Rectal smooth muscle tissue (tissue), 1 donor: Measurements from ENCODE around the gene SUMF1.

Experiments used
- H3K27ac ChIP-seq: one replicate; pipeline ENCODE4 v1.7.0; 2013; ENCODE audit warnings: low read depth, low read length, inconsistent platforms
- H3K27me3 ChIP-seq: one replicate; pipeline ENCODE4 v1.7.0; 2013; ENCODE audit warnings: low read length; ENCODE audit not compliant: control insufficient read depth, insufficient read depth
- H3K36me3 ChIP-seq: one replicate; pipeline ENCODE4 v1.7.0; 2013; ENCODE audit warnings: low read length; ENCODE audit not compliant: control insufficient read depth, insufficient read depth
- H3K4me1 ChIP-seq: one replicate; pipeline ENCODE4 v1.7.0; 2013; ENCODE audit warnings: low read length; ENCODE audit not compliant: control insufficient read depth, insufficient read depth
- H3K4me3 ChIP-seq: one replicate; pipeline ENCODE4 v1.7.0; 2013; ENCODE audit warnings: low read length
- H3K9ac ChIP-seq: one replicate; pipeline ENCODE4 v1.7.0; 2013; ENCODE audit warnings: low read length

The SUMF1 gene

GRCh38 chr3:4440951-4441350 is 26.1 kb downstream of the SUMF1 start:
- no peaks in the 10 kb centered on the region for H3K36me3 ChIP-seq
- no peak overlapping the region for H3K27ac ChIP-seq
- no peaks in the 10 kb centered on the region for H3K4me1 ChIP-seq
- no peak overlapping the region for H3K4me3 ChIP-seq
- no peaks in the 10 kb centered on the region for H3K27me3 ChIP-seq
- no peak overlapping the region for H3K9ac ChIP-seq

DNA sequence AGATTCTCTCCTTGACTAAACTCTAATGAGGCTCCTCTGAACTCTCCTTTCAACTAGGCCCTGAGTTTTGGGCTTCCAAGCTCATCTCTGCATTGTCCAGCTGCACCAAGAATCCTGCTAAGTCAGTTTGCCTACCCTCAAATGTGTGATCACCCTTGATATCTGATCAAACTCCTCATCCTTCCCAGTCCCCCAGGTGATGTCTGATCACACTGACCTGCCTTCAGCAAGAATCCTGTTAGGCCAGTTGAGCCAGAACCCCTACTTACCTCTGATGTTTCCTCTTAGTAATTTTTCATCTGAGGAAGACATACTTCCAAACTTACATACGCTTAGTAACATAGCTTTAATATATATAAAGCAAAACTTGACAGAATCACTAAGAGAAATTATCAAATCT is 28.8 kb downstream of the SUMF1 start:
- Histone ChIP-seq H3K27me3 (no peaks in the 10 kb centered on the region), H3K9ac (no peak overlapping the region), H3K27ac (no peak overlapping the region), H3K4me3 (no peak overlapping the region), H3K36me3 (no peaks in the 10 kb centered on the region), H3K4me1 (no peaks in the 10 kb centered on the region)

DNA sequence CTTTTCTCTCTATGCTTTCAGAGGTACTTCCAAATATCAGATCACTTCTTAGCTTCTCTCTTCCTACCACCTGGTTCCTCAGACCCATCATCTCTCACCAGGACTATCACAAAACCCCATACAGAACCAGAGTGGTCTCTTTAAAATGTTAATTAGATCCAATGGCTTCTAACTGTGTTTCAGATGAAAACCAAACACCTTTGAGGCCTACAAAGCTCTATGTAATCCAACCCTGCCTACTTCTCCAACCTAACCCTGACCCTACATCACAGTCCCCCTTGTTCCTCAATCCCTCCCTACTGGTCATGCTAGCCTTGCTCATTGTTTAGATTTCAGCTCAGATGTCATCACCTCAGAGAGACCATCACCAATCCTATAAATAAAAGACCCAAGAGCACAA is 34.8 kb downstream of the SUMF1 start:
- H3K36me3 ChIP-seq, result peaks cover 2% of the 10 kb centered on the region

GRCh38 chr3:4429648-4430350 is 37.3 kb downstream of the SUMF1 start:
- Histone ChIP-seq H3K36me3 (peaks cover 2% of the 10 kb centered on the region), H3K9ac (no peak overlapping the region), H3K27me3 (no peaks in the 10 kb centered on the region), H3K27ac (no peak overlapping the region), H3K4me1 (peaks cover 4% of the 10 kb centered on the region), H3K4me3 (no peak overlapping the region)

More for the DNA sequence above, 34.8 kb downstream of the SUMF1 start:
- no peak overlapping the region for H3K4me3 ChIP-seq
- H3K27ac ChIP-seq, result no peak overlapping the region
- no peaks in the 10 kb centered on the region for H3K4me1 ChIP-seq
- no peaks in the 10 kb centered on the region for H3K27me3 ChIP-seq
- H3K9ac ChIP-seq, result no peak overlapping the region

DNA sequence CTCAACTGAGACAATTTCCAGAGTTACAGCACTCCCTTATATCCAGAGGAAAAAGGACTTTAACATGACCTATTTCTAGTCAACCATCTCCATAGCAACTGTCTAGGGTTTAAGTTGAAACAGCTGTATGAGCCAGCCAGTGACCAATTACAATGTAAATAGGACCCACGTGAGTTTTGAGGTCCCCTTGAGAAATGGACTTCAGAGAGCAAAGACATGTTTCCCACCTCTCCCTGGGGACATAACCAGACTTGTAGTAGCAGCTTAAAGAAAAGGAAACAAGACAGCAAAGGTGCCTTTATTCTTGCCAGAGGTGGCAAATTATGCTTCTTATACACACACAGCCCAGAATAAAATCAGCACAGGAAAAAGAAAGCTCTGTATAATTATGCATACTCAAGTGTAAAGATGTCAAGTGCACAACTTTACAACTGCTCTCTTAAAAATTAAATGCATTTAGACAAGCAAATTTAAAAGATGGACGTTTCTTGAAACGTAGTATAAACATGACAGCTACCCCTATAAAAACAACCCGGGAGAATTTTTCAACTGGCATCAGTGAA is 40.2 kb downstream of the SUMF1 start:
- Histone ChIP-seq H3K27me3 (no peaks in the 10 kb centered on the region), H3K9ac (no peak overlapping the region), H3K36me3 (peaks cover 2% of the 10 kb centered on the region), H3K27ac (no peak overlapping the region), H3K4me3 (no peak overlapping the region), H3K4me1 (peaks cover 4% of the 10 kb centered on the region)

DNA sequence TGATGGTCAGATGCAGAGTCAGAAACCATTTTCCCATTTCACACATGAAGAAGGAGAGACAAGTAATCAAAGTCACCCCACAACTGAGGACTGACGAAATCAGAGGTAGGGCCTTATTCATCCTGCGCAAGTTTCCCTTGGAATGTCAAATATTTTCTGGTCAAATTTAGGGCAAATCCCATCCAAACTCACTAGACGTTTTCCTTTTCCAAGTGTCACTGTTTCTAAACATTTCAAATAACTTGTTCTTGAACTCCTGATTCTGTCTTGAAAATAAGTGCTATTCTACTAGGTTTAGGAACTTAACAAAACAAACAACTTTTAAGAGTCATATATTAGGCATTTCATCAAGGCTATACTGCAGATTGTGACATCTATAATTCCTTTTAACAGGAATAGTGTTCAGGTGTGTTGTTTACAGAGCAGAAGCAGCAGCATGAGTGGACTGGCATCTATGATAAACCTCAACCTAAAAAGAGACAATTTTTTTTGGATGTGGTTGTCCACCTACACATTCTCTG is 40.7 kb downstream of the SUMF1 start:
- Histone ChIP-seq H3K27ac (no peak overlapping the region), H3K4me1 (peaks cover 4% of the 10 kb centered on the region), H3K27me3 (no peaks in the 10 kb centered on the region), H3K9ac (no peak overlapping the region), H3K36me3 (no peaks in the 10 kb centered on the region), H3K4me3 (no peak overlapping the region)

GRCh38 chr3:4425707-4426106 is 41.4 kb downstream of the SUMF1 start:
- Histone ChIP-seq H3K27me3 (no peaks in the 10 kb centered on the region), H3K4me1 (peaks cover 4% of the 10 kb centered on the region), H3K36me3 (no peaks in the 10 kb centered on the region), H3K27ac (no peak overlapping the region), H3K4me3 (no peak overlapping the region), H3K9ac (no peak overlapping the region)

DNA sequence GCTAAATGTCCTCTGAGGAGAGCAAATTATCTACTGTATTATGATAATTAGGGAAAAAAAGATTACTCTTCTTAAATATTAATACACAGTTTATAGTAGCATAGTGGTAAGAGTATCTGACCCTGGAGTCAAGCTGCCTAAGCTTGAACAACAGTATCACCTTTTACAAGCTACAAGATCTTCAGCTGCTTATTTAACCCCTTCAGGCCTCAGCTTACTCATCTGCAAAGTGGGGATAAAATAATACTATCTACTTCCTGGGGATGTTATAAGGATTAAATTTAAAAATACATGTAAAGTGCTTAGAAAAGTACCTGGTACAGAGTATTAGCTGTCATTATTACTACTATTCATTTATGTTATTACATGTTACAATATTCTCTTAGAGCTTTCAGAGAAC is 42.0 kb downstream of the SUMF1 start:
- Histone ChIP-seq H3K9ac (no peak overlapping the region), H3K27ac (no peak overlapping the region), H3K4me1 (peaks cover 4% of the 10 kb centered on the region), H3K4me3 (no peak overlapping the region), H3K36me3 (no peaks in the 10 kb centered on the region), H3K27me3 (no peaks in the 10 kb centered on the region)

GRCh38 chr3:4421121-4421520 is 45.9 kb downstream of the SUMF1 start:
- Histone ChIP-seq H3K36me3 (no peaks in the 10 kb centered on the region), H3K4me1 (no peaks in the 10 kb centered on the region), H3K27ac (no peak overlapping the region)

DNA sequence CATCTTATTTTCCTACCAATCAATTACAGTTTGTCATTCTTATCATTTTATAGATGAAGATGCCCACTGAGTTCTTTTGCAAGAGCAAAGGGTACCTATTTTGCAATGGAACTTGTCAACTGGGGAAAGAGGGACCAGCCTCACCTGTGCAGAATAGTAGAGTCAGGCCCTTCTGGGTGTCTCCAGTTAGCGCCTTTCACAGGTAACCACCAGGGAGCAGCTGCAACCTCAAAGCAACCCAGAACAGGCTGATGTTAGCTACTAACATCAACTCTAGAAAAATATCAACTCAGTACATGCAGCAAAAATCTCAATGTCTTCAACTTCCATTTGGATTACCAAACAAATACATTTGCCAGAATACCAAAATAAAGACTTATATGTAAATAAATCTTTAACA is 47.1 kb downstream of the SUMF1 start:
- Histone ChIP-seq H3K27ac (no peak overlapping the region), H3K4me1 (no peaks in the 10 kb centered on the region), H3K4me3 (no peak overlapping the region), H3K27me3 (no peaks in the 10 kb centered on the region), H3K36me3 (no peaks in the 10 kb centered on the region), H3K9ac (no peak overlapping the region)

More at GRCh38 chr3:4421121-4421520, 45.9 kb downstream of the SUMF1 start:
- Histone ChIP-seq H3K9ac (no peak overlapping the region), H3K4me3 (no peak overlapping the region), H3K27me3 (no peaks in the 10 kb centered on the region)

GRCh38 chr3:4419386-4419785 is 47.7 kb downstream of the SUMF1 start:
- H3K36me3 ChIP-seq, result no peaks in the 10 kb centered on the region
- no peaks in the 10 kb centered on the region for H3K27me3 ChIP-seq
- H3K27ac ChIP-seq, result no peak overlapping the region
- H3K4me3 ChIP-seq, result no peak overlapping the region
- no peaks in the 10 kb centered on the region for H3K4me1 ChIP-seq
- H3K9ac ChIP-seq, result no peak overlapping the region

GRCh38 chr3:4418156-4418555 is 48.9 kb downstream of the SUMF1 start:
- H3K36me3 ChIP-seq, result no peaks in the 10 kb centered on the region
- H3K9ac ChIP-seq, result no peak overlapping the region
- H3K4me1 ChIP-seq, result no peaks in the 10 kb centered on the region
- H3K27ac ChIP-seq, result no peak overlapping the region
- no peaks in the 10 kb centered on the region for H3K27me3 ChIP-seq
- H3K4me3 ChIP-seq, result no peak overlapping the region

DNA sequence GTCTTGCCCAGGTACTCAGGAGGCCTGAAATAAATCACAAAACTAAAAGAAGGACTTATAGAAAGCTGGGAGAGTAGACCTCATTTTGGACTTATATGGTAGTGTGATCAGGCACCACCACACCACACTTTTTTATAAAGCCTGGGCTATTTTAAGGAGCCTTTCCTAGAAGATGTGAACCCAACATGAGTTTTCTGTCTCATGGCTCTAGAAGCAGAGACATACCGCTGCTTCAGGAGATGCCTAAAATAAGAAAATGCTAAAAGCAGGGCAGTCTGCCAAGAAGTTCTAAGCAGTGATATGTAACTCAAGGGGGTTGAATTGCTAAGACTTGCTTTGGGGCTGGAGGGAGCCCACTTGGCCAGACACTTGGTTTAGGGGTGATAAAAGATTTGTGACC is 49.6 kb downstream of the SUMF1 start:
- H3K27ac ChIP-seq, result no peak overlapping the region
- H3K27me3 ChIP-seq, result no peaks in the 10 kb centered on the region
- no peaks in the 10 kb centered on the region for H3K36me3 ChIP-seq
- H3K9ac ChIP-seq, result no peak overlapping the region
- H3K4me3 ChIP-seq, result no peak overlapping the region
- no peaks in the 10 kb centered on the region for H3K4me1 ChIP-seq
